AG04449 (cell line): ENCODE data around the gene CIB2.

Experiments used
- CTCF ChIA-PET: fragments of 350-600 bp; formaldehyde crosslinking; extraction: SDS; loops from one replicate; lab custom pipeline; 2021; ENCODE audit warnings: antibody characterized with exemption; lab: Yijun Ruan, JAX
- POLR2A ChIA-PET: fragments of 400-600, 350-600 bp; formaldehyde crosslinking; extraction: SDS; loops from one replicate; lab custom pipeline; 2020; ENCODE audit warnings: antibody characterized with exemption, inconsistent platforms; lab: Yijun Ruan, JAX
- DNase-seq: peaks from one replicate; pipeline ENCODE4 v3.0.0-alpha.2; 2010; ENCODE audit warnings: low read depth, low spot score
- H3K4me3 ChIP-seq: 2 replicates; pipeline ENCODE4 v1.5.1; 2011; ENCODE audit warnings: low read depth, mild to moderate bottlenecking, control low read depth, low read length
- TF ChIP-seq, protein P1 (sequence below): IDR thresholded peaks from one replicate; pipeline ENCODE4 v1.5.1; 2011; ENCODE audit warnings: mild to moderate bottlenecking, moderate library complexity, low read length, control low read depth, inconsistent platforms; ENCODE audit not compliant: insufficient read depth; ENCODE audit errors: missing control alignments

Gene CIB2

DNA sequence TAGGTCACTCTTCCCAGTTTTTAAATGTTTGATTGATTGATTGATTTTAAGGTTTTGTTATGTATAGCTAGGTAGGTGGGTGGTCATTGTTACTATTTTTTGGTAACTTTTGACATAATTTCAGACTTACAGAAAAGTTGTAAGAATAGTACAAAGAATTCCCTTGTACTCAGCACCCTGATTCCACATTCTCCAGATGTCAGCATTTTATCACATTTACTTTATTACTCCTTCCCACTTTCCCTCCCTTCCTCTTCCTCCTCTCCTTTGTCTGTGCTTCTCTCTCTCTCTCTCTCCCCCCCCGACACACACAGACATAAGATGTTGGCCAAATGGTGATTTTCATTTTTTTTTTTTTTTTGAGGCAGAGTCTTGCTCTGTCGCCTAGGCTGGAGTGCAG lies 32.8 kb upstream of the CIB2 start:
- TF ChIP-seq, protein P1, sequence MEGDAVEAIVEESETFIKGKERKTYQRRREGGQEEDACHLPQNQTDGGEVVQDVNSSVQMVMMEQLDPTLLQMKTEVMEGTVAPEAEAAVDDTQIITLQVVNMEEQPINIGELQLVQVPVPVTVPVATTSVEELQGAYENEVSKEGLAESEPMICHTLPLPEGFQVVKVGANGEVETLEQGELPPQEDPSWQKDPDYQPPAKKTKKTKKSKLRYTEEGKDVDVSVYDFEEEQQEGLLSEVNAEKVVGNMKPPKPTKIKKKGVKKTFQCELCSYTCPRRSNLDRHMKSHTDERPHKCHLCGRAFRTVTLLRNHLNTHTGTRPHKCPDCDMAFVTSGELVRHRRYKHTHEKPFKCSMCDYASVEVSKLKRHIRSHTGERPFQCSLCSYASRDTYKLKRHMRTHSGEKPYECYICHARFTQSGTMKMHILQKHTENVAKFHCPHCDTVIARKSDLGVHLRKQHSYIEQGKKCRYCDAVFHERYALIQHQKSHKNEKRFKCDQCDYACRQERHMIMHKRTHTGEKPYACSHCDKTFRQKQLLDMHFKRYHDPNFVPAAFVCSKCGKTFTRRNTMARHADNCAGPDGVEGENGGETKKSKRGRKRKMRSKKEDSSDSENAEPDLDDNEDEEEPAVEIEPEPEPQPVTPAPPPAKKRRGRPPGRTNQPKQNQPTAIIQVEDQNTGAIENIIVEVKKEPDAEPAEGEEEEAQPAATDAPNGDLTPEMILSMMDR: no peak
- H3K4me3 ChIP-seq: no peak overlapping the region
- DNase-seq: no peak
- POLR2A ChIA-PET: no interaction called here
- CTCF ChIA-PET: no interaction called here

DNA sequence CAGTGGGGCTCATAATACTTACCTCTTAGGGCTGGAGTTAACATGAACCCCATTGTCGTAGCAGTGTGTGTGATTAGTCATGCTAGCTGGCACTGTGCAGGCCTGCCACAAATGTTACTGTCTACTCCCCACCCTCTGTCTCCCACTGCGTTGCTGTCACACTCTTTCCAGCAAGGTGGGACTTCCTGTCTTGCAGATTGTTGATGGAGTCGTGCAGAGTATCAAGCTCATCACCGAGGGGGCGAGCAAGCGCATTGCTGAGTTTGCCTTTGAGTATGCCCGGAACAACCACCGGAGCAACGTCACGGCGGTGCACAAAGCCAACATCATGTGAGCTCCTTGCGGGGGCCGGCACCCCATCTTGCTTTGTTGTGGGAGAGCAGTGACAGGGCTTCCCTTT lies 30.8 kb upstream of the CIB2 start:
- CTCF ChIA-PET: interaction anchor here (1.0 to 1.4 kb wide), 2 partner anchors 15 to 18 kb away, joined by 3 read pairs; no protein-coding TSS in a partner anchor
- no peak overlapping the region for H3K4me3 ChIP-seq
- no peak for DNase-seq
- TF ChIP-seq, protein P1: no peak
- POLR2A ChIA-PET: no interaction called here

DNA sequence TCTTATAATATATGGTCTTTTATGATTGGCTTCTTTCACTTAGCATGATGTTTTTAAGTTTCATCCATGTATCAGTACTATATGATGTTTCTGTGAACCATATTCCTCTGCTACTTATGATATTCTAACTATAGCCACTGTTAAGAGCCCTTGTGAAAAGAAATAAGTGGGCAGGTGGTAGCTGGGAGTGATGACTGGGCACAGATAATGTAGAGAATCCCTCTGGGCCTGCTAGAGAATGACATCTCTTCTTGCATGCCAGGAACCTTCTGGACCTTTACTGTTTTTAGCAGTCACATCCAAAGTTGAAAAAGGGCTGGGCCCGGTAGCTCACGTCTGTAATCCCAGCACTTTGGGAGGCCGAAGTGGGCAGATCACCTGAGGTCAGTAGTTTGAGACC lies 28.1 kb upstream of the CIB2 start:
- TF ChIP-seq, protein P1: no peak
- no peak for DNase-seq
- H3K4me3 ChIP-seq: no peak overlapping the region
- ChIA-PET CTCF (interaction anchor here (1.6 kb wide), 1 partner anchor 17 kb away, joined by 4 read pairs; no protein-coding TSS in a partner anchor), POLR2A (no interaction called here)

DNA sequence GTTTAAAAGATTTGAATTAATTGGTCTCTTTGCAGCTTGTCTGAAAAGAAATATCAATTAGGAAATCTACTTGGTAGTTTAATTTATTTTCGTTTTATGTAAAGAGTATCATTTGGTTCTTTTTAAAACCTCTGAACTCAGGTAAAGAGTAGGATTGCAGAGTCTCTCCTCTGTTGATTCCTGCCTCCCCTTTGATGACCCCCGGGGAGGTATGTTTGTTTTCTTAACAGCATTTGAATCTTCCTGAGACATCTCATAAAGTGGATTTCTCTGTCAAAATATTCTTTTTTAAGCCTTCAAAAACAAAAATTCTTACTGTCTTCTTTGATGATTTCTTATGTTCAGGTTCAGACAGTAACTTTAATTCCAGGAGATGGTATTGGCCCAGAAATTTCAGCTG lies 26.0 kb upstream of the CIB2 start:
- H3K4me3 ChIP-seq: no peak overlapping the region
- CTCF ChIA-PET: interaction anchor here (0.9 to 1.6 kb wide), 3 partner anchors 26 to 266 kb away, joined by 3 to 4 read pairs (median 3); no protein-coding TSS in a partner anchor
- TF ChIP-seq, protein P1: no peak
- DNase-seq: no peak
- POLR2A ChIA-PET: no interaction called here

DNA sequence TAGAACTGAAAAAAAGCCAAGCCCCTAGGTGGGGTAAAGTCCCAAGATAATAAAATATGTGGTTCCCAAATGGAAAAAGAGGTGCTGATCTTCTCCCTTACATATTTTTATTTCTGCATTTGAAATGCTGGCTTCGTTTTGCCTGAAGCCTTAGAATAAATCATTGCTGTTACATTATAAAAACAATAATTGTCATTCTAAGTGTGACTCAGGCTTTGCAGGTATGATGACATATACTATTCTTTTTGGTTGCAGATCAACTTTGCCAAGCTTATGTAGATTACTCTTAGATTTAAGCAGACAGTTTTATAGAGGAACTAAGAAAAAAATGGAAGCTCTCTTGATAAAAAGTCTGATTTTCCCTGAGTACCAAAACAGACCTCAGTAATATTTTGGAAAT lies 25.4 kb upstream of the CIB2 start:
- no peak overlapping the region for H3K4me3 ChIP-seq
- POLR2A ChIA-PET: no interaction called here
- no peak for DNase-seq
- CTCF ChIA-PET: interaction anchor here (0.9 to 1.6 kb wide), 3 partner anchors 26 to 266 kb away, joined by 3 to 4 read pairs (median 3); no protein-coding TSS in a partner anchor
- TF ChIP-seq, protein P1: no peak

DNA sequence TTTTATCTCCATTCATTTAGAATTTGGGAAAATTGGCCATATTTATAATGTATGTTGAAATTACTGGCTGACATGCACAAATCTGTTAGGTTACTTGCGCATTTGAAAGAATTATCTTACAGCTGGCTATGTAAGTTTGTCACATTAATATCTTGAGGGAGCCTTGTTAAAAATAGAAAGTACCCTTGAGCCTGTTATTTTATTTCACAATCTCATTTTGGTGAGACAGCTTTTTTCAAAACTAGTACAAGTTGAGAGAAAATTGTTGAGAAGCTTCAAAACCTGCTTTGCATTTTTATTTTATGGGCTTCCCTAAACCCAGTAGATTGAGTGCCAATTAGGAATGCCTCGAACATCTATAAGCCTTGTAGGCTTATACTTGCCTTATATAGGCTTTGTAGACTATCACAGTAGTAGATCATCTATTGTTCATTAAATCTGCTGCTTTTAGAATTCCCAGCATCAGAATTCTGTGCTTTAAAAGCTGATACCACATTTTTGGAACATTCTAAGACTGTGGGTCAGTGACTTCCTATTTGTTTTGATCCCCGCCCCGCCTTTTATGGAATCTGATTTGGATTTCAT lies 24.2 kb upstream of the CIB2 start:
- ChIA-PET POLR2A (interaction anchor here (0.5 kb wide), 1 partner anchor 30 kb away, joined by 3 read pairs; no protein-coding TSS in a partner anchor), CTCF (interaction anchor here (0.7 to 1.9 kb wide), 5 partner anchors 16 to 196 kb away, joined by 3 to 7 read pairs (median 4); no protein-coding TSS in a partner anchor)
- DNase-seq: no peak
- TF ChIP-seq, protein P1: no peak
- H3K4me3 ChIP-seq: no peak overlapping the region
